AG04449 (cell line): ENCODE measurements around the gene H1-8.

ENCODE experiments used
- CTCF ChIA-PET: fragments of 350-600 bp; formaldehyde crosslinking; extraction: SDS; loops from one replicate; lab custom pipeline; 2021; ENCODE audit warnings: antibody characterized with exemption; lab: Yijun Ruan, JAX
- POLR2A ChIA-PET: fragments of 400-600, 350-600 bp; formaldehyde crosslinking; extraction: SDS; loops from one replicate; lab custom pipeline; 2020; ENCODE audit warnings: antibody characterized with exemption, inconsistent platforms; lab: Yijun Ruan, JAX
- DNase-seq: peaks from one replicate; pipeline ENCODE4 v3.0.0-alpha.2; 2010; ENCODE audit warnings: low read depth, low spot score
- H3K4me3 ChIP-seq: 2 replicates; pipeline ENCODE4 v1.5.1; 2011; ENCODE audit warnings: low read depth, mild to moderate bottlenecking, control low read depth, low read length
- CTCF ChIP-seq: IDR thresholded peaks from one replicate; pipeline ENCODE4 v1.5.1; 2011; ENCODE audit warnings: mild to moderate bottlenecking, moderate library complexity, low read length, control low read depth, inconsistent platforms; ENCODE audit not compliant: insufficient read depth; ENCODE audit errors: missing control alignments

H1-8 gene

GRCh38 chr3:129557548-129557894 is 14.5 kb downstream of the H1-8 start:
- no peak for TF ChIP-seq CTCF
- no peak overlapping the region for H3K4me3 ChIP-seq
- DNase-seq: no peak
- ChIA-PET POLR2A (no interaction called here), CTCF (interaction anchor here (0.5 to 1.6 kb wide), 5 partner anchors 36 to 178 kb away, joined by 3 to 5 read pairs (median 4); no protein-coding TSS in a partner anchor)

- peak overlapping the region; percentile 18 for H3K4me3 ChIP-seq
- POLR2A ChIA-PET: interaction anchor here (1.0 to 1.5 kb wide), 2 partner anchors 38 to 40 kb away, joined by 4 to 6 read pairs; no protein-coding TSS in a partner anchor
- CTCF ChIA-PET: interaction anchor here (0.5 to 1.6 kb wide), 4 partner anchors 35 to 179 kb away, joined by 3 to 5 read pairs (median 4); no protein-coding TSS in a partner anchor
- DNase-seq: no peak
- no peak for TF ChIP-seq CTCF
These were observed 15.3 kb downstream of the H1-8 start for GRCh38 chr3:129558081-129558771.

- peak; percentile 34 for DNase-seq
- ChIA-PET CTCF (interaction anchor here (1.3 to 1.4 kb wide), 3 partner anchors 15 to 66 kb away, joined by 3 to 4 read pairs (median 4); no protein-coding TSS in a partner anchor), POLR2A (interaction anchor here (1.0 to 1.5 kb wide), 2 partner anchors 37 to 39 kb away, joined by 4 to 6 read pairs; no protein-coding TSS in a partner anchor)
These were observed 16.0 kb downstream of the H1-8 start for GRCh38 chr3:129558772-129559564.

GRCh38 chr3:129559565-129560079 is 16.6 kb downstream of the H1-8 start:
- DNase-seq: no peak
- peak overlapping the region; percentile 18; the same call in 1 of the 2 replicates for H3K4me3 ChIP-seq
- POLR2A ChIA-PET: no interaction called here
- CTCF ChIA-PET: interaction anchor here (1.4 kb wide), 1 partner anchor 15 kb away, joined by 3 read pairs; no protein-coding TSS in a partner anchor
- TF ChIP-seq CTCF: no peak

More at GRCh38 chr3:129558772-129559564, 16.0 kb downstream of the H1-8 start:
- peak overlapping the region; percentile 18 for H3K4me3 ChIP-seq
- TF ChIP-seq CTCF: no peak

GRCh38 chr3:129560269-129560787 is 17.4 kb downstream of the H1-8 start:
- ChIA-PET CTCF (interaction anchor here (1.3 to 1.4 kb wide), 2 partner anchors 16 to 36 kb away, joined by 3 read pairs; no protein-coding TSS in a partner anchor), POLR2A (no interaction called here)
- peak overlapping the region; percentile 36 for H3K4me3 ChIP-seq
- TF ChIP-seq CTCF: no peak
- DNase-seq: peak; percentile 34
